ENCODE measurements around the gene ZNF789.

ZNF789 gene

DNA sequence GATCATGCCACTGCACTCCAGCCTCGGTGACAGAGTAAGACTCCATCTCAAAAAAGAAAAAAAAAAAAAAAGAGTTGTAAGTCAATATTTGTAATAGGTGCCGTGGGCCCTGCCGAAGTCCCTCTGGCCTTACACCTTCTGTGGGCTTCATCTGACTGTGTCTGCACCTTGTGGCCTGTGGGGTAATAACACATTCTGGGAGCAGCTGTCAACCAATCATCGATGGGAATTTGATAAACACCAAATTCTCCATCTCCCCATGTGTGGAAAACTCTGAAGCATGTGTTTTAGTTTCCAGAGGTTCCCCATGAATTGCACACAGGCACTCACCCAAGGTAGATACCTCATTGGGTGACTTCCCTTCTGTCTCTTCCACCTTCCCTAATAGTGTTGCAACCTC is 16.5 kb downstream of the ZNF789 start:
- in situ Hi-C loops (cut with HindIII; ENCODE audit: low sequenced_read_pairs), result no loop called here
- no peak overlapping the region for H3K4me3 ChIP-seq (ENCODE audit: low read depth, low read length)
- no peak for DNase-seq (ENCODE audit: low read depth)
- TF ChIP-seq, protein P1, sequence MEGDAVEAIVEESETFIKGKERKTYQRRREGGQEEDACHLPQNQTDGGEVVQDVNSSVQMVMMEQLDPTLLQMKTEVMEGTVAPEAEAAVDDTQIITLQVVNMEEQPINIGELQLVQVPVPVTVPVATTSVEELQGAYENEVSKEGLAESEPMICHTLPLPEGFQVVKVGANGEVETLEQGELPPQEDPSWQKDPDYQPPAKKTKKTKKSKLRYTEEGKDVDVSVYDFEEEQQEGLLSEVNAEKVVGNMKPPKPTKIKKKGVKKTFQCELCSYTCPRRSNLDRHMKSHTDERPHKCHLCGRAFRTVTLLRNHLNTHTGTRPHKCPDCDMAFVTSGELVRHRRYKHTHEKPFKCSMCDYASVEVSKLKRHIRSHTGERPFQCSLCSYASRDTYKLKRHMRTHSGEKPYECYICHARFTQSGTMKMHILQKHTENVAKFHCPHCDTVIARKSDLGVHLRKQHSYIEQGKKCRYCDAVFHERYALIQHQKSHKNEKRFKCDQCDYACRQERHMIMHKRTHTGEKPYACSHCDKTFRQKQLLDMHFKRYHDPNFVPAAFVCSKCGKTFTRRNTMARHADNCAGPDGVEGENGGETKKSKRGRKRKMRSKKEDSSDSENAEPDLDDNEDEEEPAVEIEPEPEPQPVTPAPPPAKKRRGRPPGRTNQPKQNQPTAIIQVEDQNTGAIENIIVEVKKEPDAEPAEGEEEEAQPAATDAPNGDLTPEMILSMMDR (IDR thresholded peaks at IDR 0.05; ENCODE audit: low read depth, low read length, missing control alignments), result no peak

DNA sequence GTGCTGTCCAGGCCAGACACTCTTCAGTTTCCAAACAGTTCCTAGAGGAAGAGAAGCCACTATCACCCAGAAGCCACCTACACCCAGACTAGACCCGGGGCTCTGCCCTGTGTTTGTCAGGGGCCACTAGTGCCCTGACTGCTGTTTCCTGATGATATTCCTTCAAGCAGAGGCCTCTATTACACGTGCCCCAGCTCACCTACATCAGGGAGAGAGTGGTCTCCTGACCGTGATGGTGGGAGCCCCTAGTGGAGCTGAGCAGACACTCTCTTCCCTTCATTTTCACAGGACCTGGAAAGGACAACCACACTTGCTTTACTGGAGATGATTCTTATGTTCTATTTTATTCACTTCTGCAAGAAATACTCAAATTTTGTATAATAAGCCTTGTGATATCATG is 18.2 kb downstream of the ZNF789 start:
- TF ChIP-seq, protein P1 (IDR thresholded peaks at IDR 0.05; ENCODE audit: low read depth, low read length, missing control alignments), result no peak
- DNase-seq (ENCODE audit: low read depth), result no peak
- no peak overlapping the region for H3K4me3 ChIP-seq (ENCODE audit: low read depth, low read length)
- in situ Hi-C loops (cut with HindIII; ENCODE audit: low sequenced_read_pairs), result no loop called here

DNA sequence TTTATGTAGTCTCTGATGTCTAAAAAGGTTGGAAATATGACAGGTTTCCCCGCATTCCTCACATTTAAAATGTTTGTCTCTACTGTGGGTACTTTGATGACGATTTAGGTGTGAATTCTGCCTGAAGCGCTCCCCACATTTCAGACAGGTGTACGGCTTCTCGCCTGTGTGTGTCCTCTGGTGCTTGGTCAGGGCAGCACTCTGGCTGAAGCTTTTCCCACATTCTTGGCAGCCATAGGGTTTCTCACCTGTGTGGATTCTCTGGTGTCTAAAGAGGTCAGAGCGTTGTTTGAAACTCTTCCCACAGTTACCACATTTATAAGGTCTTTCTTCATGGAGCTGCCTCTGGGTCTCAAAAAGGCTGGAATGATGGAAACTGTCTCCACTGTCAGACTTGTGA is 21.1 kb downstream of the ZNF789 start:
- no peak overlapping the region for H3K4me3 ChIP-seq (ENCODE audit: low read depth, low read length)
- in situ Hi-C loops (cut with HindIII; ENCODE audit: low sequenced_read_pairs), result no loop called here
- TF ChIP-seq, protein P1 (IDR thresholded peaks at IDR 0.05; ENCODE audit: low read depth, low read length, missing control alignments), result no peak
- DNase-seq (ENCODE audit: low read depth), result no peak

DNA sequence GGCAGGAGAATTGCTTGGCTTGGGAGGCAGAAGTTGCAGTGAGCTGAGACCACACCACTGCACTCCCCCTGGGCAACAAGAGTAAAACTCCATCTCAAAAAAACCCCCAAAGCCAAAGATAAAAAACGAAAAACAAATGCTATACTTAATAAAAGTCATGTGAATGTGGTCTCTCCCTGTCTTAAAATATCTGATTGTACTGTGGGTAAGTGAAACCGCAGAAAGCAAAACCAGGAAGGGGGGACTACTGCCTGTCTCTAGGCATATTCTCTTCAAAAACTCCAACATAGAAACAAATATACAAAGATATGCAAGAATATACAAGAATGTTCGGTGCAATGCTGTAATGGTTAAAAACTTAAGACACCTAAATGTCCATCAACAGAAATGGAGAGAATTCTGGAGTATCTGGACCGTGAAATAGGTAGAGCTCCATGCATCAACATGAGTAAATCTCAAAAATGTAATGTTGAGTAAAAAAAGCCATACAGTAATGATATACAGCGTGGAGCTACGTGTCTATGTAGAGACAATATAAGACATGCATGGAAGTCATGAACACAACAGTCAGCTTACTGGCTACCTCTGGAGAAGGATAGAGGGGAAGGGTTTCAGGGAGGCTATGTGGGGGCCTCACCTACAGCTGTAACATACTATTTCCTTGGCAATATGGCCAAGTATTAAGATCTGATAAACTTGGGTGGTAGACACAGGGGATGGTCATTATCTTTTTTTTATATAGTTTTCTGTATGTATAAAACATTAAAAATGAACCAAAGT is 25.3 kb downstream of the ZNF789 start:
- peak overlapping the region; percentile 72 for H3K4me3 ChIP-seq (ENCODE audit: low read depth, low read length)
- no peak for DNase-seq (ENCODE audit: low read depth)
- TF ChIP-seq, protein P1 (IDR thresholded peaks at IDR 0.05; ENCODE audit: low read depth, low read length, missing control alignments), result no peak
- in situ Hi-C loops (cut with HindIII; ENCODE audit: low sequenced_read_pairs), result no loop called here

DNA sequence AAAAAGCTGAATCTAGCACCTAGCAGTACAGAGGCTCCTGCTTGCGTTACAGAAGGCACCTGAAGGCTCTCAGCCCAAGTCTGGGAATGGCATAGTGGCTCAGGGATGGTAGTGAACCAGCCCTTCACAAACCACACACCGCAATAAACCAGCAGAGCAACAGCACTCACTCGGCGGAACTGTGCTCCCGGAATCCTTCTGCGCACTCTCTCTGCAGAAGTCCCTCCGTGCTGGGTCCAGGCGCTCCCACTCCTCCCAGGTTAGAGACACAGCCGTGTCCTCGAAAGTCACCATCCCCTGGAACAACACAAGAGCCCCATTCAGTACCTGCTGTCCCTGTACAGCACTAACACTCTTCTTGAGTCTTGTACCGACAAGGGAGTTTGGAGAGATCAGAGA is 25.9 kb downstream of the ZNF789 start:
- peak overlapping the region; percentile 72 for H3K4me3 ChIP-seq (ENCODE audit: low read depth, low read length)
- DNase-seq (ENCODE audit: low read depth), result no peak
- in situ Hi-C loops (cut with HindIII; ENCODE audit: low sequenced_read_pairs), result no loop called here
- TF ChIP-seq, protein P1 (IDR thresholded peaks at IDR 0.05; ENCODE audit: low read depth, low read length, missing control alignments), result no peak

DNA sequence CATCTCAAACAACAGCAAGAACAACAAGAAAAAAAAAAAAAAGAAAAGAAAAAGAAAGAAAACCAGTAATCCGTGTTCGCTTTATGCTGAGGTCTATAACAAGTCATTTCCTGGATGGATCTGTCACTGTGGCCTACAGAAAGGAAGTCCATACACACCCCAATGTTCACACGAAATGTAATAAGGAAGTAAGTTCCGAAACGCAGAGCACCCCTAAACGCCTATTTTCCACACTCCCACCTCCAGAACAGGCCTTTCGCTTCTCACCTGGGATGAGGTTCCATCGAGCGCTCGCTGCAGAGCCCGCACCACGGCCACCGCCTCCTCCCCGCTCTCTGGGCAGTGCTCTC is 26.7 kb downstream of the ZNF789 start:
- TF ChIP-seq, protein P1 (IDR thresholded peaks at IDR 0.05; ENCODE audit: low read depth, low read length, missing control alignments), result no peak
- in situ Hi-C loops (cut with HindIII; ENCODE audit: low sequenced_read_pairs), result no loop called here
- no peak for DNase-seq (ENCODE audit: low read depth)
- H3K4me3 ChIP-seq (ENCODE audit: low read depth, low read length), result peak overlapping the region; percentile 72
